Activated naive CD4-positive, alpha-beta T cell treated with Interleukin-2 at 50 U/mL for 16 hours (primary cell): ENCODE results near the gene MYPN.
"Not testable (repeated sequence)": the region's sequence is repeated elsewhere in the genome, so short reads cannot be mapped to it uniquely, and the experiment has no call there.

ENCODE experiments used
- DNase-seq: peaks from one replicate; pipeline ENCODE4 v3.0.0-alpha.2; 2020

Gene MYPN

GRCh38 chr10:68109331-68109730 is at the start of gene MYPN:
MYPN (plus strand) TSS chr10:68109488; CDS start chr10:68121439, 11,951 bp downstream.
- no peak for DNase-seq

GRCh38 chr10:68067029-68067428 is 42.3 kb upstream of the MYPN start:
- no peak for DNase-seq

- no peak for DNase-seq
These were observed 41.8 kb upstream of the MYPN start for GRCh38 chr10:68067508-68067907.

- no peak for DNase-seq
These were observed 35.7 kb upstream of the MYPN start for GRCh38 chr10:68073631-68074030.

GRCh38 chr10:68074031-68074774 is 35.1 kb upstream of the MYPN start:
- DNase-seq: no peak

- DNase-seq: peak; percentile 90
These were observed 34.3 kb upstream of the MYPN start, which contains the start of gene HERC4 for GRCh38 chr10:68074775-68075549. HERC4 (minus strand) TSS chr10:68075283; CDS start chr10:68073108, 2,175 bp downstream.

GRCh38 chr10:68075550-68076004 is 33.7 kb upstream of the MYPN start:
- no peak for DNase-seq

GRCh38 chr10:68076081-68076480 is 33.2 kb upstream of the MYPN start:
- not testable (repeated sequence) for DNase-seq

- DNase-seq: no peak
These were observed 32.3 kb upstream of the MYPN start for GRCh38 chr10:68077026-68077425.

- DNase-seq: no peak
These were observed 29.9 kb upstream of the MYPN start for GRCh38 chr10:68079434-68079833.

GRCh38 chr10:68080853-68081431 is 28.3 kb upstream of the MYPN start:
- DNase-seq: no peak

GRCh38 chr10:68081916-68082315 is 27.4 kb upstream of the MYPN start:
- DNase-seq: no peak

GRCh38 chr10:68082872-68083271 is 26.4 kb upstream of the MYPN start:
- DNase-seq: no peak

GRCh38 chr10:68083953-68084352 is 25.3 kb upstream of the MYPN start:
- no peak for DNase-seq

- DNase-seq: no peak
These were observed 24.8 kb upstream of the MYPN start for GRCh38 chr10:68084469-68084868.

- DNase-seq: no peak
These were observed 23.3 kb upstream of the MYPN start for GRCh38 chr10:68086011-68086410.

- no peak for DNase-seq
These were observed 22.2 kb upstream of the MYPN start for GRCh38 chr10:68086910-68087684.

GRCh38 chr10:68087685-68088401 is 21.4 kb upstream of the MYPN start:
- DNase-seq: no peak

- no peak for DNase-seq
These were observed 20.5 kb upstream of the MYPN start for GRCh38 chr10:68088740-68089139.

GRCh38 chr10:68090586-68090985 is 18.7 kb upstream of the MYPN start:
- DNase-seq: no peak

GRCh38 chr10:68092512-68092911 is 16.8 kb upstream of the MYPN start:
- no peak for DNase-seq

- DNase-seq: no peak
These were observed 14.1 kb upstream of the MYPN start for GRCh38 chr10:68095153-68095552.
